Measurements from ENCODE around the gene OR2T8.

Gene OR2T8

DNA sequence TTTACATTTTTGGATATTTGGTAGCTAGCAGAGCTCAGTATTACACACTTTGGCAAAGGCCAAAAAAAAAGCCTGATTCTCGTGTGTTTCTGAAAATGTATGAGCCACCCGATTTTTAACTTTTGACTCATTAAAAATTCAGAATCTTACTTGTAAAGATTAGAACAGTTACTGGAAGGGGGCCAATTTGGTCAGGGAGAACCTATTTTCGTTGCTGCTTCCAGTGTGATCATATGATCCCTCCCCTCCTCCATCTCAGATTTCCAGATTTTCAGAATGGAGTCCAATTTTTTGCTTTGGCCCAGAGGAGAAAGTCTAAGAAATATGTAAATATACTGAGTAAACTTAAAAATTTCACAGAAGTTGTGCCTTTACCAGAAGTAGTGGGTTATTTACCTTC lies 41.7 kb downstream of the OR2T8 start:
- DNase-seq (ENCODE audit: low read depth, low spot score) = no peak

DNA sequence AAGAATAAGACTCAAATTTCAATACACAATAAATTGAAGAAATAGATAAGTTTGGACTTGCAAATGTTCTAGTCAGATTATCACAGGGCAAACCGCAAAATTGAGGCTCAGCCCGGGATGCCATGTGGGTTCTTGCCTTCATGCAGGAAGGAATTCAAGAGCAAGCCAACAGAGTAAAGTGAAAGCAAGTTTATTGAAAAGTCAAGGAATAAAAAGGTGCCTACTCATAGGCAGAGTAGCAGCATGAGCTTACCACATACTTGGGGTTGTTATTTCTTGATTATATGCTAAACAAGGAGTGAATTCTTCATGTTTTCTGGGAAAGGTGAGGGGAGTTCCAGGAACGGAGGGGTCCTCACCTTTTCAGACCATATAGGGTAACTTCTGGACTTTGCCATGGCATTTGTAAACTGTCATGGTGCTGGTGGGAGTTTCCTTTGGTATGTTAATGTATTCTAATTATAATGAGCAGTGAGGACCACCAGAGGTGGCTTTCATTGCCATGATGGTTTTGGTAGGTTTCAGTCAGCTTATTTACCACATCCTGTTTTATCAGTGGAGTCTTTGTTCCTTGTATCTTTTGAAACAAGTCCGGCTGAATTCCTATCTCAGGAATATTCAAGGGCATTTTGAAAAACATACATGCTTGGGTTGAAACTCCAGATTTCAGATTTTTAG lies 43.0 kb downstream of the OR2T8 start:
- no peak for DNase-seq (ENCODE audit: low read depth, low spot score)

DNA sequence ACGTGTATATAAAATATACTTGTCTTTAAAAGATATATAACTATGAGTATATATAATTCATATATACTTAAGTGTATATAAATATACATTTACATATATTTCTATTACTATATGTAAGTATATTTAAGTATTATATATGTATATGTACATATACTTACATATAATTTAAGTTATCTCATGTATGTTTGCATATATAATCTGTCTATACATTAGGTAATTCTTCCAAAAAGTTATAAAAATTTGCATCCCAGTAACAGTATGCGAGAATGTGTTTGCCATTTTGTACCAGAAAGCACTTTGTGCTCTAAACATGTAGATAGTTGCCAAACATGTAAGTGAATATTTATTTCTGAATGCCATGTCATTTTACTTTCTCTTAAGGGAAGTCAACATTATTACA lies 44.9 kb downstream of the OR2T8 start, which contains the start of gene OR2AK2:
OR2AK2 (plus strand) TSS at position 301 of the 400 bp plus-strand sequence. CDS start 144 bp downstream, outside the sequence.
- no peak for DNase-seq (ENCODE audit: low read depth, low spot score)

DNA sequence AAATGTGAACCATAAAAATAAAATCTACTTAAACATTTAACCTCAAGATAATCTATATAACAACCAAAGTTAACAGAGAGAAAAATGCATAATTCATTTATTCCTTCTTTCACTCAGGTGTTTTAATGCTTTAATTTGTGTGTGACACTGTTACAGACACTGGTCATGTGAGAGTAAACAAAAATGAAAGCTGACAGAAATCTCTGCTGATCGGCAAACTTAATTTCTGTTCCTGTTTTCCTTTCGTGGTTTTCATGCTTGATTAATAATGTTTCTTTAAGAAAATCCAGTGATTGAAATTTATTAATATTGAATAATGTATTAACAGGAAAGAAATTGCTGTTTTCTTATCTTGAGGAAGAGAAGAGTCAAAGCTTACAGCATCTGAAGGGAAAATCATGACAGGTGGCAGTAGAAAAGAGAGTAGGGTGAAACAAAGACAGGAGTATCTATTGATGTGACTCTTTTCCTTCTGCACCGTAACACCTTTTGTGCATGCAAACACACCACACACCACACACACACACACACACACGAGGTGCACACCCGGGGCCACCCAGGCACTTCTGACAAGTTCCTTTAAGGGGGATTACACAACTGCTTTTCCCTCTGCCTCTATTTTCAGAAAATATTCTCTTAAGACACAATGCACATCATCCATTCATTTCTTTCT lies 46.6 kb downstream of the OR2T8 start:
- no peak for DNase-seq (ENCODE audit: low read depth, low spot score)

All from brain pericyte (primary cell).